SIG-M5 treated with dmso at 0.1 percent for 504 hours (cell line): ENCODE measurements around the gene DERA.
"Not testable (repeated sequence)": the region's sequence is repeated elsewhere in the genome, so short reads cannot be mapped to it uniquely, and the experiment has no call there.

Experiments
- DNase-seq: peaks from one replicate; lab custom pipeline; 2025; ENCODE audit not compliant: unreplicated experiment; lab: John Stamatoyannopoulos, UW

Gene DERA

DNA sequence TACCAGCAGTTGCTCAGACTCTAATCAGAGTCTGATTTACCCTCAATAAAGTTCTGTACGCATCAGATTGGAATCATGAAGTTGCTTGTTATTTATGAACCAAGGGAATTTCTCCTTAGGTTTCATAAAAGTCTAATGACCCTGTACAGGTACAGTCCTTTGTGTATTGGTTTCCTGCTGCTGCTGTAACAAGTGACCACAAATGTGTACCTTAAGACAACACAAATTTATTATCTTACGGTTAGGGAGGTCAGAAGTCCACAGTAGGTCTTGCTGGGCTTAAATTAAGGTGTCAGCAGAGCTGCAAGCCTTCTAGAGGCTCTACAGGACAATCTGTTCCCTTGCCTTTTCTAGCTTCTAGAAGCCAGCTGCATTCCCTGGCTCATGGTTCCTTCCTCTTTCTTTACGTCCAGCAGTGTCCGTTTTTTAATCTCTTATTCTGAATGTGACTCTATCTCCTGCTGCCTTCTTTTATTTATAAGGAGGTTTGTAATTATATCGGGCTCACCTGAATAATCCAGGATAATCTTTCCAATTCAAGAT, 6.7 kb upstream of the DERA start:
- no peak for DNase-seq

DNA sequence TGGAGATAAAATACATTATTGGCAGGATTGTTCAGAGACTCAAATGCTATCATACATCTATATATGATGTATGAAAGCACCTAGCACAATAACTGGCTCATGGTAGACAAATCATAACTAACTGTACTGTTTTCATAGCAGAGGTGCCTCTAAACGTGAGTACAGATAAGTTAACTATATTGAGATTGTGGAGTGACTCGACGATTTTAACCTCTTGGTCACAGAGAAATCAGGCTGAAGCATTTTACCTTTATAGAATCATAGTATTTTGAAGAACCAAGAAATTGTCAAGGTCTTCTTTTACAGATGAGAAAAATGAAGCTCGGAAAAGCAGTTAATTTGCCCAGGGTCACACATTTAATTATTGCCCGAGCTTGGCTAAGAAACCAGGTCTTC, 666 bp upstream of the DERA start:
- no peak for DNase-seq

DNA sequence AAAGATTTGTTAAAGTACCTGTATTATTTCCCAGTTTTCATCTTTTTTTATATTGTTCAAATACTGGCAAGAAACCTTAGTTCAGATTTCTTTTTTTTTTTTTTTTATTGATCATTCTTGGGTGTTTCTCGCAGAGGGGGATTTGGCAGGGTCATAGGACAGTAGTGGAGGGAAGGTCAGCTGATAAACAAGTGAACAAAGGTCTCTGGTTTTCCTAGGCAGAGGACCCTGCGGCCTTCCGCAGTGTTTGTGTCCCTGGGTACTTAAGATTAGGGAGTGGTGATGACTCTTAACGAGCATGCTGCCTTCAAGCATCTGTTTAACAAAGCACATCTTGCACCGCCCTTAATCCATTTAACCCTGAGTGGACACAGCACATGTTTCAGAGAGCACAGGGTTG, 799 bp downstream of the DERA start:
- DNase-seq, result not testable (repeated sequence)

- DNase-seq, result not testable (repeated sequence)
These were observed 3.0 kb downstream of the DERA start for GRCh38 chr12:15914131-15914530.

GRCh38 chr12:15918066-15918465, 6.9 kb downstream of the DERA start:
- no peak for DNase-seq

GRCh38 chr12:15919418-15919817, 8.3 kb downstream of the DERA start:
- DNase-seq, result no peak

- no peak for DNase-seq
These were observed 13.8 kb downstream of the DERA start for GRCh38 chr12:15924956-15925355.

- DNase-seq, result no peak
These were observed 17.2 kb downstream of the DERA start for GRCh38 chr12:15928346-15928745.

DNA sequence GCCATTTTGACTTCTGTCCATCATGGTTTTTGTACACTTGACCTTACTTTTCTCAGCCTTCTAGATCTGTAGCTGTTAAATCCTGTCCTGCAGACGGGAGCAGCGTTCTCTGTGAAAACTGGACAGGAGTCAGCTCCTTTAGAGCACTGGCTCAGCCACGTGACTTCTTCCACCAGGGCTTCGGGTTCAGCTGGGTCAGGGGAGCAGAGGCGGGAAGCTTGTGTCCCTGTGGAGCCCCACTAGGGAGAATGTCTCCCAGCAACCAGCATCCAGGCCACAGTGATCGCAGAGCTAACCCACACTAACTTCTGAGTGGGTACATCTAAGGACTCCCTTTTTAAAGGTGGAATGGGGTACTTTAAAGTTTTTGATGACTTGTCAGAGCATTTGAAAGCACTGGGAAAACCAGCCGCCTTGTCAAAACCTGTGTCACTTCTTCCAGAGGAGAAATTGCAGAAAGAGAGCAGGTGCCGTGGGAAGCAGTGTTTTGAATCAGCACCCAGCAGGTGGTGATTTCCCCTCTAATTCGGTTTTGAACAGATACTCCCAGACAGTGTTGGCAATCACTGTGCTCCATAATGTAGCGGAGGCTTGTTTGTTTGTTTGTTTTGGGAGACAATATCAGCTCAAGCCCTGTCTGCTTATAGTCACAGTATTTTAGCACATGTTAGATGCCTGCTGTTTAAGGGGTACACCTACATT, 17.9 kb downstream of the DERA start:
- DNase-seq, result no peak

DNA sequence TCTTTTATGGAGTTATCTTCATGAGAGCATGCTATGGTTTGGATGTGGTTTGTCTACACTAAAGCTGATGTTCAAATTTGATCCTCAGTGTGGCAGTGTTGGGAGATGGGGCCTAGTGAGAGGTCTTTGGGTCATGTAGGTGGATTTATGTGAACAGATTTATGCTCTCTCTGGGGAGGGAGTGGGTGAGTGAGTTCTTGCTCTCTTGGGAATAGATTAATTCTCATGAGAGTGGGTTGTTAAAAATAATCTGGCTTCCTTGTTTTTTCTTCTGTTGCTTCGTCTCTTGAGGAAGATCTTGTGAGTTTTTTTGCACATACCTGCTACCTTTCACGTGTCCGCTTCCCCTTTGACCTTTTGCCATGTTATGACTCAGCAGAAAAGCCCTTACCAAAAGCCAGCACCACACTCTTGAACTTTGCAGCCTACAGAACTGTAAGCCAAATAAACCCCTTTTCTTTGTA, 20.5 kb downstream of the DERA start:
- DNase-seq, result no peak

GRCh38 chr12:15932327-15932726, 21.2 kb downstream of the DERA start:
- no peak for DNase-seq

- no peak for DNase-seq
These were observed 21.8 kb downstream of the DERA start for GRCh38 chr12:15932971-15933370.

- DNase-seq, result no peak
These were observed 22.6 kb downstream of the DERA start for GRCh38 chr12:15933751-15934150.

DNA sequence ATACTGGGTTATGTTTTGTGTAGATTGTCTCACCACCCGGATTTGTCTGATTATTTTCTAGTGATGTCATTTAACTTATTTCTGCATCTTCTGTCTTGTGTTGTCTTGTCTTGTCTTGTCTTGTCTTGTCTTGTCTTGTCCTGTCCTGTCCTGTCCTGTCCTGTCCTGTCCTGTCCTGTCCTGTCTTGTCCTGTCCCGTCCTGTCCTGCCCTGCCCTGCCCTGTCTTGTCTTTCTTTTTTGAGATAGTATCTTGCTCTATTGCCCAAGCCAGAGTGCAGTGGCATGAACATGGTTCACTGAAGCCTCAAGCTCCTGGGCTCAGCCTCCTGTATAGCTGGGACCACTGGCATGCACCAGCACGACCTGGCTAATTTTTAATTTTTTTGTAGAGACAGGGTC, 25.6 kb downstream of the DERA start:
- DNase-seq, result no peak

DNA sequence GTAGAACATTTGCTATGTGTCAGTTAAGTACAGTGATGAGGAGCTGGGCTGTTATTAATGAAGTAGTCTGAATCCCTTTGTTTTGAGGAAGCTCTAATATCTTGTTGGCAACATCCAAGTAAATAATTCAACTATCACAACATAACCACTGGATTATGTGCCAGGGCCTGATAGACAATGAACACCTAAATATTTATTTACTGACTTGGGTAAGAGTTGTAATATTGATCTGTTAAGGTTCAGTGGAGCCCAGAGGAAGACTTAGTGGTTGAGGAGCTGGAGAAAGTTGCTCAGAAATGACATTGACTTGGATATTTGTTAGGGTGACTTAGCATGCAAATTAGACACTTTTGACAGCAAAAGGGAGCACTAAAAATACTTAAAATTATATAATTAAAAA, 26.8 kb downstream of the DERA start:
- DNase-seq, result no peak

DNA sequence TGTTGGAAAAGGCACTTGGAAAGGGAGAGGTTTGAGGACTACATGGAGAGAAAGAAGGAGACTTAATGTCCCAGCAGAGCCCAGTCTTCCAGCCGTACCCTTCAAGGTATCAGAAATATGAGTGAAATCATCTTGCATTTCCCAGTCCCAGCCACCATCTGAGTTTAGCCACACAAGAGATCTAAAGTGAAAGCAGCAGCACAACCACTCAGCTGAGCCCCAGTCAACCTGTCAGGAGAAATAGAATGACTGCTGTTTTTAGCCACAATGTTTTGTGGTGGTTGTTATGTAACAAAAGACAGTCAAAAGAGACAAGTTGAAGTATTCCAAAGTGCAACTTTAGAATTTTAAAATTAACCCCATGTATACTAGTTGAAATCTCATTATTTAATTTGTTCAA, 28.0 kb downstream of the DERA start:
- DNase-seq, result peak; percentile 27

DNA sequence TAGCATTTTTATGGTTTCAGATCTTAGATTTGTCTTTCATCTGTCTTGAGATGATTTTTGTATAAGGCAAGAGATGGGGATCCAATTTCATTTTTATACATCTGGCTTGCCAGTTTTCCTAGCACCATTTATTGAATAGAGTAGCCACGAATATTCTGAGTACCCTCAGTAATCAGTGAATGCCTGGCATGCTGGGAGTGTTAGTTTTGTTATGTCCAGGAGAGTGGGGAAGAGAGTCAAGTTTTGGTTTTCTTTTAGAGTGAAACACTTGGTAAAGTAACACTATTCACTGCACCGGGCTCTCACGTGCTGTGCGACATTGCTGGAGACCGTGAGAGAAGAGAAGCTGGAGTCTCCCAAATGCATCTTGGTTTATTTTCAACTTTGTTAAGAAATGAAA, 31.3 kb downstream of the DERA start:
- DNase-seq, result no peak

- DNase-seq, result not testable (repeated sequence)
These were observed 32.4 kb downstream of the DERA start for GRCh38 chr12:15943519-15943918.

DNA sequence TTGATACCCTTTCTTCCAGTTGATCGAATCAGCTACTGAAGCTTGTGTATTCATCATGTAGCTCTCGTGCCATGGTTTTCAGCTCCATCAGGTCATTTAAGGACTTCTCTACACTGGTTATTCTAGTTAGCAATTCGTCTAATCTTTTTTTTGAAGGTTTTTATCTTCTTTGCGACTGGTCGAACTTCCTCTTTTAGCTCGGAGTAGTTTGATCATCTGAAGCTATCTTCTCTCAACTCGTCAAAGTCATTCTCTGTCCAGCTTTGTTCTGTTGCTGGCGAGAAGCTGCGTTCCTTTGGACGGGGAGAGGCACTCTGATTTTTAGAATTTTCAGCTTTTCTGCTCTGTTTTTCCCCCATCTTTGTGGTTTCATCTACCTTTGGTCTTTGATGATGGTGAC, 37.3 kb downstream of the DERA start:
- not testable (repeated sequence) for DNase-seq

DNA sequence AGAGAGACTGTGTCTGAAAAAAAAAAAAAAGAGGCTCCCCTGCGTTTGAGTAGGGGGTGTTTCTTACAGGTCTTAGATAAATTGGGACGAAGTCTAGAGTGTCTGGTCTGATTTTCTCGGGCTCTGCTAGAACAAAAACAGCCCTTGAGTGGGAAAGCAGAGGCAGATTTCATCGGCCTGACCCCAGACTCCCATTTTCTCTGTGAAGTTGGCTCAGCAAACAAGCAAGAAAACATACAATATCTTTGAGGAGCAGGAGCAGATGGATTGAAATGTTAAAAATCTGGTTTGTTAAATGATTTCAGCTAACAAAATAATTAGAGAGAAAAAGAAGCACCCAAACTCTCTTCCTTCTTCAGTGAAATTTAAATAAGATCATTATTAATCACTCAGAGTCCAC, 44.1 kb downstream of the DERA start:
- no peak for DNase-seq

DNA sequence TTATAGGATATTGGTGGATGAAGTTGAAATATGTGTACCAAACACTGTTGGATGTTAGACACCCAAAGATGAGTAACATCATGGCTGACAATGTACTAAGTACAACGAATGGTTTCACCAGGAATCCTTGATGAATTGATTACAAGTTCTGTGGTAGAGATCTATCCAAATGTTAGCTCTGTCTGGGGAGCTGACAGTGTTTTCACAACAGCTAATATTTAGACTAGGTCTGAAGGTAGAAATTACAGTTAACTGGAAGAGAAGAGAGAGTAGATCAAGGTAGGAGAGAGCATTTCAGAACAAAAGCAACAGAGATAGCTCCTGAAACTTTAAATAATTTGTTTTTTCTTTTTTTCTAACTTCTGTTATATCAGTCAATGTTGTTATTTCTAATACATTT, 44.9 kb downstream of the DERA start:
- no peak for DNase-seq

- DNase-seq, result no peak
These were observed 45.5 kb downstream of the DERA start for GRCh38 chr12:15956413-15957185.
